Left ventricle myocardium superior (tissue), 1 donor: Measurements from ENCODE around the gene IL24. TPM values are rescaled to one million over a fixed set of nuclear protein-coding genes. Genes with fewer than 3 reads are reported as not detected.
"Not testable (repeated sequence)": the region's sequence is repeated elsewhere in the genome, so short reads cannot be mapped to it uniquely, and the experiment has no call there.

Experiments used
- ATAC-seq: fragments of 200-7000 bp; cut with Tn5 transposase; one replicate; pipeline ENCODE4 v1.9.1; 2020; ENCODE audit warnings: mild to moderate bottlenecking, moderate library complexity
- DNase-seq: peaks from one replicate; pipeline ENCODE4 v3.0.0-alpha.2; 2020
- intact Hi-C: fragments of 100-400 bp; cut with micrococcal nuclease; formaldehyde crosslinking; loops from one replicate; pipeline ENCODE4 v1.11.0; 2022
- long read RNA-seq: library from polyadenylated mRNA; unstranded; transcript quantifications from one replicate; pipeline ENCODE4 v2.0.0, GENCODE V29; 2021
- total RNA-seq: library from RNA; stranded (reverse); fragmentation: NEBNext Ultra II Directional; extraction: Animal tissue kit (Norgen Biotek cat#: 25700); gene quantifications from one replicate; pipeline ENCODE4 v1.2.1, GENCODE V29; 2021
- donor health status: DM: no; HTN: yes; CAD: no; lungs with severe emphysema.

Gene IL24, protein sequence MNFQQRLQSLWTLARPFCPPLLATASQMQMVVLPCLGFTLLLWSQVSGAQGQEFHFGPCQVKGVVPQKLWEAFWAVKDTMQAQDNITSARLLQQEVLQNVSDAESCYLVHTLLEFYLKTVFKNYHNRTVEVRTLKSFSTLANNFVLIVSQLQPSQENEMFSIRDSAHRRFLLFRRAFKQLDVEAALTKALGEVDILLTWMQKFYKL
- total RNA-seq, result not detected
- long read RNA-seq, result 0 reads

DNA sequence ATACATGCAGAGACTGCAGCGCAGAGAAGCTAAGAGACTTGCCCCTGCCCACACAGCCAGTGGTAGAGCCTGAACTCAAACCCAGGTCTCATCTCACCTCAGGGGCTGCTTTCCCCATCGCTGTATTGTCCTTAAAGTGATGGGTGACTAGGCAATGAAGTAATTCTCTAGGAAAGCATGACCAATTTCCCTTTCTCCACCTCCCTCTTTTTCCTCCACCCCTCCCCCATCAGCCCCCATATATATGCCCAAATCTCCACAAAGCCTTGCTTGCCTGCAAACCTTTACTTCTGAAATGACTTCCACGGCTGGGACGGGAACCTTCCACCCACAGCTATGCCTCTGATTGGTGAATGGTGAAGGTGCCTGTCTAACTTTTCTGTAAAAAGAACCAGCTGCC is at the start of gene IL24:
Gene IL24 (plus strand): TSS at position 269 of the 400 bp plus-strand sequence. CDS start 390 bp downstream, outside the sequence.
- intact Hi-C loops, result no loop called here
- no peak for ATAC-seq
- no peak for DNase-seq

DNA sequence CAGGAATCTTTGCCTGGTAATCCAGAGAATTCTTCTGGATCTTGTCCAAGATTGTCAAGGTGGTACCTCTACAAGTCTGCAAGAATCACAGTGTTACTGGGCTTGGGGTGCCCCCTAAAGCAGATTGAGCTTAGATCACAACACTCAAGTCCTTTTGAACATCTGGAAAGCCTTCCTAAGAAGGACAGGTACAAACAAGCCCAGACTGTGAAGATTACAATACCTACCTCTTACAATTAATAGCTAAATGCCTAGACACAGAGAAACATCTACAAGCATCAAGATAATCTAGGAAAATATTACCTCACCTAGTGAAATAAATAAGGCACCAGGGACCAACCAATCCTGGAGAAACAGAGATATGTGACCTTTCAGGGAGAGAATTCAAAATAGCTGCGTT is 49.3 kb upstream of the IL24 start:
- intact Hi-C loops, result no loop called here
- ATAC-seq (no peak), DNase-seq (no peak)

DNA sequence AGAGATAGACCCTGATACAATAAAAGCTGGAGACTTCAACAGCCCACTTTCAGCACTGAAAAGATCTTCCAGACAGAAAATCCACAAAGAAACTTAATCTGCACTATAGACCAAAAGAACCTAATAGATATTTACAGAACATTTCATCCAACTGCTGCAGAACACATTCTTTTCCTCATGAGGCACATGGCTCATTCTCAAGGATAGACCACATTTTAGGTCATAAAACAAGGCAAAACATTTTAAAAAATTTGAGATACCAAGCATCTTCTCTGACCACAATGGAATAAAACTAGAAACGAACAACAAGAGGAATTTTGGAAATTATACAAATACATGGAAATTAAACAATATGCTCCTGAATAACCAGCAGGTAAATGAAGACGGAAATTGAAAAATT is 46.8 kb upstream of the IL24 start:
- DNase-seq (no peak), ATAC-seq (no peak)
- intact Hi-C loops, result no loop called here

DNA sequence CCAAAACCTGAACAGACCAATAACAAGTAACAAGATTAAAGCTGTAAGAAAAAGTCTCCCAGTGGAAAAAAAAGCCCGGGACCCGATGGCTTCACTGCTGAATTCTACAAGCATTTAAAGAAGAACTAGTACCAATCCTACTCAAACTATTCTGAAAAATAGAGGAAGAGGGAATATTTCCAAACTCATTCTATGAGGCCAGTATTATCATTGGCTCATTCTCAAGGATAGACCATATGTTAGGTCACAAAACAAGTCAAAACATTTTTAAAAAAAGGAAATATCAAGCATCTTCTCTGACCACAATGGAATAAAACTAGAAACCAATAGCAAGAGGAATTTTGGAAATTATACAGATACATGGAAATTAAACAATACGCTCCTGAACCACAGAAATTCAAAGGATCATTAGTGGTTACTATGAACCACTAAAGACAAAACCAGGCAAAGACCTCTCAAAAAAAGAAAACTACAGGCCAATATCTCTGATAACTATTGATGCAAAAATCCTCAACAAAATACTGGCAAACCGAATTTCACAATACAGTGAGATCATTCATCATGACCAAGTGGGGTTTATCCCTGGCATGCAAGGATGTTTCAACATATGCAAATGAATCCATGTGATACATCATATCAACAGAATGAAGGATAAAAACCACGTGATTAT is 45.8 kb upstream of the IL24 start:
- DNase-seq, result no peak

DNA sequence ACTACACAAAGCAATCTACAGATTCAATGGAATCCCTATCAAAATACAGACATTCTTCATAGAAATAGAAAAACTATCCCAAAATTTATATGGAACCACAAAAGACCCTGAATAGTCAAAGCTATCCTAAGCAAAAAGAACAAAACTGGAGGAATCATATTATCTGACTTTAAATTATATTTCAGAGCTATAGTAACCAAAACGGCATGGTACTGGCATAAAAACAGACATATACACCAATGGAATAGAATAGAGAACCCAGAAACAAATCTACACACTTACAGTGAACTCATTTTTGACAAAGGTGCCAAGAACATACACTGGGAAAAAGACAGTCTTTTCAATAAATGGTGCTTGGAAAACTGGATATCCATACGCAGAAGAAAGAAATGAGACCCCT is 44.6 kb upstream of the IL24 start:
- DNase-seq, ATAC-seq, intact Hi-C loops: not testable (repeated sequence)

More for the DNA sequence above, 45.8 kb upstream of the IL24 start:
- no peak for ATAC-seq
- intact Hi-C loops, result no loop called here

DNA sequence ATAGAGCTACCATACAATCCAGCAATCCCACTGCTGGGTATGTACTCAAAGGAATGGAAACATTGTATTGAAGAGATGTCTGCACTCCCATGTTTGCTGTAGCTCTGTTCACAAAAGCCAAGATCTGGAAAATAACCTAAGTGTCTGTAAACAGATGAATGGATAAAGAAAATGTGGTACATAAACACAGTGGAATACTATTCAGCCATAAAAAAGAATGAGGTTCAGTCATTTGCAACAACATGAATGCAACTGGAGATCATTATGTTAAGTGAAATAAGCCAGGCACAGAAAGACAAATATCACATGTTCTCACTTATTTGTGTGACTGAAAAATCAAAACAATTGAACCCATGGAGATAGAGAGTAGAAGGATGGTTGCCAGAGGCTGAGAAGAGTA is 43.5 kb upstream of the IL24 start:
- DNase-seq, ATAC-seq, intact Hi-C loops: not testable (repeated sequence)

DNA sequence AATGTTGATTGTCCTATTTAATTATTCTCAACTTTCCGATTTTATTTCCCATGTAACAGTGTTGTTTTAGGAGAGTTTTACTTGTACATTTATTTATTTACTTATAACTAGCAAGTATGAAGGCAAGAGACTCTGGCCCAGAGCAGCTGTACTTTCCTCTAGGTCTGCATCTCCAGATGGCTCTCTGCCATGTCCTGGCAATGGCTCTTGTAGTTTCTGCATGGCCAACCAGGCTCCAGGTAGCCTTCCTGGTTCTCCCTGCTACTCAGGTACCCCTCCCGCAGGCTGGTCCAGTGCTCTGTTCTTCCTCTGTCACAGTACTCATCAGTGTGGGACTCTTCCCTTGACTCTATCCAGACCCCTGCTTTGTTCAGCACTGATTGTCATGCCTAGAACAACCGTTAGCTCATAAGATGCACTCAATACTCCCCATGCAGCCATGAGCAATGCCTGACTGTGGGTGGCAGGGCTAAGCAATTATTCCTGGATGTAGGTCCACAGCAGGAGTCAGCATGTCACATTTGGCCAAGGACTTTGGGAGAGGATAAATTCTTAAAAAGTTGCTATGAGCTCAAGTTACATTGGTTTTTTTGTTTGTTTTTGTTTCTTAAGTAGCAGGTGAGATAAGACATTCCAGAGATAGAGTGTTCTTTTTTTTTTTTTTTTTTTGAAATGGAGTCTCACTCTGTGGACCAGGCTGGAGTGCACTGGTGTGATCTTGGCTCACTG is 42.7 kb upstream of the IL24 start:
- intact Hi-C loops, result no loop called here
- DNase-seq (no peak), ATAC-seq (no peak)

DNA sequence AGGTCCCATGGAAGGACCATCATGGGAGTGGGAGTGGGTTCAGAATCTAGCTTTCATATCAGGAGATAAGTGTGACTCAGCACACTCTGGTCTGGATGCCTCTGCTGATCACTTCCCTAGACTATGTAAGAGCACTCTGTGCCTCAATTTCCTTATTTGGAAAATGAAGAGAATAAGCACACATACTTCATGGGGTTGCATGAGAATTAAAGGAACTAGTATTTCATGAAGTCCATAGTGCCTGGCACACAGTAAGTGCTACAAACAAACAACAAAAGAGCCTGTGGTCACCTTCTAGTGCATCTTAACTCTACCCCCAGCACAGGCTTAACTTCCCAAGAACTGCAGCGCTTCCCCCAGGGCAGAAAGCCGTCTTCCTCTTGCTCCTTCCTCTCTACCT is 41.4 kb upstream of the IL24 start:
- ATAC-seq (no peak), DNase-seq (no peak)
- intact Hi-C loops, result no loop called here

DNA sequence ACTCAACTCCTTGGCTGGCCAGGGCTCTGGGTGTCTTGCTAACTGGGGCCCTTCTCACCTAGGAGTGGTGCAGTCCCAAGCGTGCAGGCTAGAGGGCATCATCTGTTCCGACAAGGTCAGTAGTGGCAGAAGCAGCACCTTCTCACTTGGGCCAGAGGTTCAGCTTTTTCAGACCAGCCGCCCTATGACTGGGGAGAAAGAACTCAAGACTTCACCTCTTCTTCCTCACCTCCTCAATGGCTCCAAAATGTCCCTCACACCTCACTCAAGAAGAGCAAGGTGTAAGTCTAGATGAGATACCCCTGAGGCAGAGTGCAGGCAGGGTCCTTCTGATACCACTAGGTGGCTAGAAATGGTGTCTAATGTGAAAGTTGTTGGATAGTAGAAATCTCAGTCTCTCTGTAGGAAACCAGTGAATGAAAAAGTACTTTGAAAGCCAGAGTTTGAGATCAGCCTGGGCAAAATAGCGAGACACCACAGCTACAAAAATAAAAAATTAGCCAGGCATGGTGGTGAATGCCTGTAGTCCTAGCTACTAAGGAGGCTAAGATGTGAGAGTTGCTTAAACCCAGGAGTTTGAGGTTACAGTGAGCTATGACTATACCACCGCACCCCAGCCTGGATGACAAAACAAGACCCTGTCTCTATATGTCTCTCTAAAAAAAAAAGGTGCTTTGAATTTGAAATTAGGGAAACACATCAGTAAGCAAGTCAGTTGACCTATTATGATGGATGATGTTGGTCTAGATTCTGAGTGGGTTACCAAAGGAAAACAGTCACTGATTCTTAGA is 40.4 kb upstream of the IL24 start:
- no peak for ATAC-seq
- no peak for DNase-seq
- intact Hi-C loops, result no loop called here

DNA sequence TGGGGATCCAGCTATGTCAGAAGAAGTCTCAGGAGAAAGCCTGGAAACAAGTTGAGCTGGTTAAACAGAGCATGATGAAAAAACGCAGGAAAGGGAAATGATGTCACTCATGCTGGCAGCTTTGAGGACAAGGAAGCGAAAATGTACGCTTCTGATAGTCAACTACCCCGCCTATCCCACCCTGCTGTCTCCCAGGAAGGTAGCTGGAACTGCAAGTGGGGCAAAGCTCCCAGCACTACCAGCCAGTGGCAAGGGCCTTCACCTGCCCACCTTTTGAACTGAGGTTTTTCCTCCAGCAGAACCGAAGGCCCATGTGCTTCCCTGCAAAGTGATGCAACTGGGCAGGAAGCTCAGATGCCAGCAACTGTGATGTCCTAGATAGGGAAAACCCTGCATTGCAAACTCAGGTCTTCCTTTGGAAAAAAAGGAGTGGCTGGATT is 38.1 kb upstream of the IL24 start:
- intact Hi-C loops, result no loop called here
- ATAC-seq, result no peak
- no peak for DNase-seq

DNA sequence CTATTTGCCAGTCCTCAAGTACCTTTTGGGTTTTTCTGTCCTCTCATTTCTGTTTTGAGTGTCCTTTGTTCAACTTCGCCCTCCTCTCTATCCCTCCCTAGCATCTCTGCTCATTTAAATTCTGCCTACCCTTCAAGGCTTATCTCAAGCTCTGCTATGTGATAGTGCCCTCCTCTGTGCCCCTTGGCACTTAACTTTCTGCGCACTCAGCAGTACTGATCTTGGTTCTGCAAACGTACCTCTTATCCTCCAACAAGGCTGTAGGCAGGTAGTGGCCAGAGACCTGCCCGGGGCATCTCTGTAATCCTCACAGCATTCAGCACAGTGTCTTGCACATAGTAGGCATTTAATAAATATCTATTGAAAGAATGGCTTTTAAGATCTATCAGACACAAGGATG is 37.1 kb upstream of the IL24 start:
- ATAC-seq (no peak), DNase-seq (no peak)
- intact Hi-C loops, result no loop called here

DNA sequence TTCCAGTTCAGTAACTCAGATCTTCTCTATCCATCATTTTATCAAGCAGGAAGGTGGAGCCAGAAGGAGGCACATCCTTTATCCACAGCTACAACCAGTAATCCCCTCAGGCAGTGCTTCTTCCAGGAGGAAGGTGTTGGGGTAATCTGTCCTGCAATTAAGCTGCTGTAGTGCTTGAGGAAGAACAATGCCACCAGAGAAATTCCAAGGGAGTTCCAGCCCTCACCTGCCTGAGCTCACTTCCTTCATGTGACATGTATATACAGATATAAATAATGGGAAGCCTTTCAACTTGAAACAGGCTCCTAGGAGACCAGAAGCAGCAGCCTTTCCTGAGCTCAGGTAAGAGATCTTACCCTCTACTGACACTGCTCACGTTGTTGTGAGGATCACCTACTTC is 34.0 kb upstream of the IL24 start:
- intact Hi-C loops, result no loop called here
- no peak for ATAC-seq
- no peak for DNase-seq

DNA sequence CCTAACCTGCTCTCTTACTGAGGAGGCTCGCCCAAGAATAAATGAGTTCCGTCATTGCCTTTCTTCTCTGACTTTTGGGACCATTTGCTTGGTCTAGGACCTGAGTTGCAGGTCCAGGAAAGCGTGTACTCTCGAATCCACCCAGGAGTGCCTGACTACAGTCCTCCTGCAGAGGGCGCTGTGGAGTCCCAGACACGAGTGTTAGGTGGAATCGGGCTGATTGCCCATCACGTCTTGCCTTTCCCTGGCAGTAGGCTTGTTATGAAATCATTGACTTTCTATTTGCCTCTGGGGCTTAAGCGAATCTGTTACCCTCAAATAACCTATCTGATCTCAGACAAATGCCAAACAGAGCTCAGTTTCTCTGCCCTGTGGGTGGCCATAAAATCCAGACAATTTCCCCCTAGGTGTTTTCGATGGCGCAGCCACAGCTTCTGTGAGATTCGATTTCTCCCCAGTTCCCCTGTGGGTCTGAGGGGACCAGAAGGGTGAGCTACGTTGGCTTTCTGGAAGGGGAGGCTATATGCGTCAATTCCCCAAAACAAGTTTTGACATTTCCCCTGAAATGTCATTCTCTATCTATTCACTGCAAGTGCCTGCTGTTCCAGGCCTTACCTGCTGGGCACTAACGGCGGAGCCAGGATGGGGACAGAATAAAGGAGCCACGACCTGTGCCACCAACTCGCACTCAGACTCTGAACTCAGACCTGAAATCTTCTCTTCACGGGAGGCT is 32.1 kb upstream of the IL24 start, which contains the start of gene IL20:
Gene IL20 (plus strand): TSS at position 685 of the 733 bp plus-strand sequence. CDS start 230 bp downstream, outside the sequence.
- ATAC-seq, result peak; percentile 90
- intact Hi-C loops, result no loop called here
- peak; percentile 82 for DNase-seq

DNA sequence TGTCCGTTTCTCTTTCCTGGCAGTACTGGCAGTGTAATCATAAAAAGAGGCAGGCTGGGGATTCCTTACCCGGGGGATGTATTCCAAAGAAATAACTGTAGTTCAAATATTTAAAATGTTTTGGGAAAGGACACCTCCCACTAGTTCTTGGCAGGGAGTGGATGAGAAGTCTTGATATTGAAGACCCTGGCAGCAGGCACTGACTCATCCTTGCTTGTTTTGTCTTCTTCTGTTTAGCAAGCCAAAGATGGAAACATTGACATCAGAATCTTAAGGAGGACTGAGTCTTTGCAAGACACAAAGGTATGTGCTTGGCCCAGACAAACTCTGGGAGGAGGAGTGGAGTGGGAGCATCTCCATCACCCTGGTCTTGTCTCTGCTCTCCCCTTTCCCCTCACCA is 31.2 kb upstream of the IL24 start:
- intact Hi-C loops, result no loop called here
- DNase-seq (no peak), ATAC-seq (no peak)

DNA sequence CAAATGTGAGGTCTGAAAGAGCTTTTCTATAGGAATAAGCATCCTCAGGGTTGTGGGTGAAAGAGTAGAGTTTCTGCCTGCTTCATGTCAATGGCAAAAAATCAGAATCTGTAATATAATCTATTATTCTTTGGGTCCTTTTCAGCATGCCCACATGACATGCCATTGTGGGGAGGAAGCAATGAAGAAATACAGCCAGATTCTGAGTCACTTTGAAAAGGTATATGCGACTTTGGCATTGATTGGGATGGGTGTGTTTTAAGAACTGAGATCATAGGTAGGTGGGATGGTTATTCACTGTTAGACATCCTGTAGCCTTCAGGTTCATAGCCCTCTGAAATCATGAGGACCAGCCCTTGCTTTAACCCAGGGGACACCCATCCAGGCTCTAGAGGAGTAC is 30.0 kb upstream of the IL24 start:
- DNase-seq (no peak), ATAC-seq (no peak)
- intact Hi-C loops, result no loop called here

DNA sequence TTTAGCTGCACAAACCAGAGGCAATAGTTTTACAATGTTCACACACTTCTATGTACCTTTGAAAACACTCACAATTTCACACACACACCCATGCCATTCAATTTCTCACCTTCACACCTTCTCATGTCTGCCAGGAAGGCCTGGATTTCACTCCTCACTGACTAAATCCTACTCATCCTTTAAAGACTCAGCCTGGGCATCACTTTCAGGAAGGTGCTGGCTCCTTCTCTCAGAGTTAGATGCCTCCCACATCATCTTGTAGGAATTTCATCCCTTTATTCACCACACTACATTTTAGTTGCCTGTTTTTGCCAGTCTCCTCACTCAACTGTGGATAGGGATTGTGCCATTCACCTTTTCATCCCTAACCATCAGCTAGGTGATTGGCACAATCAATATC is 29.5 kb upstream of the IL24 start:
- intact Hi-C loops, result no loop called here
- ATAC-seq (no peak), DNase-seq (no peak)

DNA sequence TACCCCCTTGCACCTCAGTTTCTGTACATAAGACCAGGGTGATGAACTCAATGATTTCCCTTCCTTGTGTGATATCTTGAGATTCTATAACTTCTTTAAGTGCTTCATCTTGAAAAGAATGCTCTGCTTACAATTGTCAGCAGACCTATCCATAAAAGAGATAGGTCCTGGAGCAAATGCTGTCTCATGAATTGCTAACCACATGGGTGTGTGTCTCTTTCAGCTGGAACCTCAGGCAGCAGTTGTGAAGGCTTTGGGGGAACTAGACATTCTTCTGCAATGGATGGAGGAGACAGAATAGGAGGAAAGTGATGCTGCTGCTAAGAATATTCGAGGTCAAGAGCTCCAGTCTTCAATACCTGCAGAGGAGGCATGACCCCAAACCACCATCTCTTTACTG is 29.0 kb upstream of the IL24 start:
- intact Hi-C loops, result no loop called here
- DNase-seq, result no peak
- no peak for ATAC-seq

DNA sequence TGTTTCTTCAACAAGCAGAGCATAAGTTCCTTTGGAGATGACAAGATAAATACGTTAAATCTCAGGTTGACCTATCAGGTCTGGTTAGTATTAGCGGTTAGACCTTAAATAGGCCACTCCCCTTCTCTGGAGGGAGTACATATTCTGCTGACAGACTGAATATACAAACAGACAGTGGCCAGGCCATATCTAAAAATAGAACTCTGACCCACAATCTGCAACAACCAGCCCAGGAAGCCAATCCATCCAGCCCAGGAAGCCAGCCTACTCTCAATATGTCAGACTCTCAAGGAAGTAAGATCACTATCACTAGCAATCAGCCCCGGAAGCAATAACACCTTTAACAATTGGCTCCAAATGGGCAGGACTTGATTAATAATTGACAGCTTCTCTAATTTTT is 25.1 kb upstream of the IL24 start:
- ATAC-seq, result peak; percentile 96
- DNase-seq, result no peak
- intact Hi-C loops, result no loop called here

DNA sequence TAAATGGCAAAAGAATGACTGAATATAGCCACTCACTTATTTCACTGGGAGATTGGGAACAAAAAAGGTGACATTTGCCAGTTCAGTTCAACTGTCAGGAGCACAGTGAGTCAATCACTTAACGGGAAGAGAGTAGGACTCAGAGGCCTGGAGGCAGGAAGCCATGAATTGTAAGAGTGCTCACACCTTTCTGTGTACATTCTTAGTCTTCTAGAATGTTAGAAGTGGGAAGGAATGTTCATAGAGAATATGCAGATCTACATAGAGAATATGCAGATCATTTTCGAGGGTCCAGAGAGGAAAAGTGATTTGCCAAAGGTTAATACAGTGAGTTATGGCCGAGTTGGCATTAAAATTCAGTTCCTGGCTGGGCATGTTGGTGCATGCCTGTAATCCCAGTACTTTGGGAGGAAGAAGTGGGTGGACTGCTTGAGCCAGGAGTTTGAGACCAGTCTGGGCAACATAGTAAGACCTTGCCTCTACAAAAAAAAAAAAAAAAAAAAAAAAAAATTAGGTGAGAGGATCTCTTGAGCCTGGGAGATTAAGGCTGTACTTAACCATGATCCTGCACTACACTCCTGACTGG is 23.5 kb upstream of the IL24 start:
- DNase-seq, result no peak
- no peak for ATAC-seq

More for the DNA sequence above, 23.5 kb upstream of the IL24 start:
- intact Hi-C loops, result no loop called here
